Activated CD4-positive, alpha-beta T cell treated with anti-CD3 and anti-CD28 coated beads for 1 hour (primary cell): ENCODE data around the gene GUCY2D.
"Not testable (repeated sequence)": the region's sequence is repeated elsewhere in the genome, so short reads cannot be mapped to it uniquely, and the experiment has no call there.

Source experiments
- DNase-seq: peaks from one replicate; pipeline ENCODE4 v3.0.0-alpha.2; 2020

Gene GUCY2D

GRCh38 chr17:8001976-8002720 lies at the start of gene GUCY2D:
Gene GUCY2D, plus strand, starts transcription at chr17:8002615. Its CDS starts 433 bp downstream, at chr17:8003048.
- no peak for DNase-seq

GRCh38 chr17:7953266-7953665 lies 49.1 kb upstream of the GUCY2D start:
- DNase-seq: not testable (repeated sequence)

GRCh38 chr17:7955414-7956227 lies 46.8 kb upstream of the GUCY2D start:
- no peak for DNase-seq

- DNase-seq: no peak
Observed at GRCh38 chr17:7956228-7956965, 46.0 kb upstream of the GUCY2D start.

- no peak for DNase-seq
Observed at GRCh38 chr17:7959503-7960253, 42.7 kb upstream of the GUCY2D start.

- no peak for DNase-seq
Observed at GRCh38 chr17:7961421-7961820, 41.0 kb upstream of the GUCY2D start.

- no peak for DNase-seq
Observed at GRCh38 chr17:7967751-7968150, 34.7 kb upstream of the GUCY2D start.

- no peak for DNase-seq
Observed at GRCh38 chr17:7969433-7969832, 33.0 kb upstream of the GUCY2D start.

GRCh38 chr17:7971651-7972050 lies 30.8 kb upstream of the GUCY2D start:
- DNase-seq: no peak

- no peak for DNase-seq
Observed at GRCh38 chr17:7972131-7972785, 30.2 kb upstream of the GUCY2D start.

- DNase-seq: no peak
Observed at GRCh38 chr17:7974638-7975131, 27.7 kb upstream of the GUCY2D start.

- no peak for DNase-seq
Observed at GRCh38 chr17:7977039-7977438, 25.4 kb upstream of the GUCY2D start.

GRCh38 chr17:7977805-7978204 lies 24.6 kb upstream of the GUCY2D start:
- no peak for DNase-seq

GRCh38 chr17:7982173-7982572 lies 20.2 kb upstream of the GUCY2D start:
- no peak for DNase-seq

- no peak for DNase-seq
Observed at GRCh38 chr17:7982666-7983065, 19.7 kb upstream of the GUCY2D start.

GRCh38 chr17:7984904-7985303 lies 17.5 kb upstream of the GUCY2D start:
- DNase-seq: no peak

GRCh38 chr17:7987112-7987893 lies 15.1 kb upstream of the GUCY2D start:
- no peak for DNase-seq

GRCh38 chr17:7988750-7989178 lies 13.7 kb upstream of the GUCY2D start:
- DNase-seq: no peak

GRCh38 chr17:7989781-7990655 lies 12.4 kb upstream of the GUCY2D start:
- DNase-seq: peak; percentile 88

- DNase-seq: no peak
Observed at GRCh38 chr17:7992516-7992915, 9.9 kb upstream of the GUCY2D start.
